Stomach (tissue), 9 donors: ENCODE measurements around the gene TNFRSF8. TPM values are rescaled to one million over a fixed set of nuclear protein-coding genes. Genes with fewer than 3 reads are reported as not detected.

Experiments
- DNase-seq, 2 donors: peaks; one replicate each; pipeline versions ENCODE4 v3.0.0 to v3.0.0-alpha.2; 2013 to 2019
- H3K27ac ChIP-seq, 5 donors: fragments of 200-600 bp in 4 of 5; sonication (generic) in 4 of 5; one replicate each; pipeline ENCODE4 v1.5.1; 2013 to 2019; ENCODE audit warnings: mild to moderate bottlenecking in 1 of 5, moderate library complexity in 1 of 5
- H3K27me3 ChIP-seq, 3 donors: fragments of 200-600 bp; sonication (generic); one replicate each; pipeline ENCODE4 v1.5.1; 2017 to 2019; ENCODE audit warnings: mixed run types in 1 of 3
- H3K36me3 ChIP-seq, 4 donors: fragments of 200-600 bp; sonication (generic); 1 replicate in 3 of 4; 2 replicates in 1 of 4; pipeline ENCODE4 v1.5.1; 2016 to 2019
- H3K4me1 ChIP-seq, 4 donors: fragments of 200-600 bp; sonication (generic); one replicate each; pipeline ENCODE4 v1.5.1; 2016 to 2019
- H3K4me3 ChIP-seq, 4 donors: fragments of 200-600 bp; sonication (generic) in 3 of 4; one replicate each; pipeline ENCODE4 v1.5.1; 2016 to 2019; ENCODE audit warnings: mild to moderate bottlenecking in 1 of 4
- H3K9me3 ChIP-seq, 4 donors: fragments of 200-600 bp; sonication (generic); one replicate each; pipeline ENCODE4 v1.5.1; 2016 to 2019
- CTCF ChIP-seq, 7 experiments: fragments of 450-650 bp in 4 of 7; fragments of 200-600 bp in 3 of 7; sonication (generic) in 3 of 7; IDR thresholded peaks; one replicate each; pipeline ENCODE4 v1.5.1; 2016 to 2019; ENCODE audit warnings: antibody characterized with exemption in 7 of 7, control low read depth in 2 of 7, mild to moderate bottlenecking in 1 of 7
- EP300 ChIP-seq: sonication (generic); formaldehyde crosslinking; IDR thresholded peaks from one replicate; pipeline ENCODE4 v1.6.1; 2017; ENCODE audit warnings: antibody characterized with exemption
- POLR2A ChIP-seq, 4 donors: fragments of 450-650 bp; IDR thresholded peaks; one replicate each; pipeline ENCODE4 v1.6.1; 2016; ENCODE audit warnings: antibody characterized with exemption in 4 of 4, control low read depth in 2 of 4, mild to moderate bottlenecking in 1 of 4, moderate library complexity in 1 of 4
- POLR2AphosphoS5 ChIP-seq, 3 donors: sonication (generic); formaldehyde crosslinking; IDR thresholded peaks; one replicate each; pipeline ENCODE4 v1.6.1; 2016; ENCODE audit warnings: antibody characterized with exemption in 3 of 3
- whole genome bisulfite sequencing, 5 donors: extraction: QIAGEN DNeasy Blood & Tissue Kit in 3 of 5; methylation state at CpG; one replicate each; pipeline versions ENCODE4 v1.1.5 to v1.1.7; 2013 to 2018; 5-methylcytosine and 5-hydroxymethylcytosine counted together
- intact Hi-C: fragments of 100-400 bp; cut with DNase I; formaldehyde crosslinking; loops from one replicate; pipeline ENCODE4 v1.15.1; 2023; ENCODE audit warnings: low total_unique reads
- polyA plus RNA-seq, 3 donors: library from polyadenylated mRNA; stranded (reverse); fragments of 200-250 nt; gene quantifications; one replicate each; pipeline ENCODE4 v1.2.3, GENCODE V29; 2013
- total RNA-seq, 5 donors: library from RNA; depleted of rRNA; stranded (reverse); fragments of >200 nt; gene quantifications; one replicate each; pipeline versions ENCODE4 v1.1.0 to v1.2.3, GENCODE V29; 2014 to 2016
- donor health status: healthy with polysubstance abuse.
- donor health status: Bipolar disorder and iron deficiency.
- donor health status: healthy.

TNFRSF8 gene
- total and polyA plus RNA-seq, 8 donors: 0.18 to 2.1 (median 0.88) TPM; not detected in 2

GRCh38 chr1:12161662-12162458 is 98.8 kb downstream of the TNFRSF8 start:
- H3K27me3 ChIP-seq: peaks cover 0 to 1% (median 0%) of the 10 kb centered on the region in 3 donors
- peak; percentile 48 to 93 (median 86) for TF ChIP-seq POLR2AphosphoS5 (IDR thresholded peaks at IDR 0.05)
- TF ChIP-seq EP300: no peak
- 15 to 28% (median 19%) methylated on average over 8 to 9 of the region's 9 CpGs for WGBS, 5 donors
- intact Hi-C loops: no loop called here
- H3K36me3 ChIP-seq: no peaks in the 10 kb centered on the region
- DNase-seq: peak; percentile 92 to 93
- no peak overlapping the region for H3K4me3 ChIP-seq
- H3K27ac ChIP-seq: peak overlapping the region; percentile 71 to 91 (median 76)
- no peaks in the 10 kb centered on the region for H3K9me3 ChIP-seq
- H3K4me1 ChIP-seq: peaks cover 17 to 90% (median 51%) of the 10 kb centered on the region in 4 donors

- peaks cover 17 to 88% (median 57%) of the 10 kb centered on the region in 4 donors for H3K4me1 ChIP-seq
- TF ChIP-seq CTCF (IDR thresholded peaks at IDR 0.05) (no peak), POLR2AphosphoS5 (IDR thresholded peaks at IDR 0.05) (no peak), POLR2A (IDR thresholded peaks at IDR 0.05) (no peak), EP300 (no peak)
- no peaks in the 10 kb centered on the region for H3K36me3 ChIP-seq
- H3K27ac ChIP-seq: peak overlapping the region; percentile 31 to 91 (median 76)
- no peak for DNase-seq
- no peaks in the 10 kb centered on the region for H3K9me3 ChIP-seq
- intact Hi-C loops: no loop called here
- peaks cover 0 to 7% (median 0%) of the 10 kb centered on the region in 3 donors for H3K27me3 ChIP-seq
- WGBS, 5 donors: 79 to 92% (median 90%) methylated on average over 9 to 11 of the region's 11 CpGs
- H3K4me3 ChIP-seq: no peak overlapping the region
These were observed 99.5 kb downstream of the TNFRSF8 start for GRCh38 chr1:12162459-12163137.

- Histone ChIP-seq H3K4me1 (peaks cover 21 to 88% (median 55%) of the 10 kb centered on the region in 4 donors), H3K36me3 (no peaks in the 10 kb centered on the region), H3K27ac (peak overlapping the region in 1 of 5 donors; percentile 80), H3K4me3 (no peak overlapping the region), H3K27me3 (peaks cover 0 to 7% (median 0%) of the 10 kb centered on the region in 3 donors), H3K9me3 (no peaks in the 10 kb centered on the region)
- DNase-seq: no peak
- intact Hi-C loops: no loop called here
- TF ChIP-seq POLR2A (IDR thresholded peaks at IDR 0.05) (no peak), CTCF (IDR thresholded peaks at IDR 0.05) (no peak), EP300 (no peak), POLR2AphosphoS5 (IDR thresholded peaks at IDR 0.05) (no peak)
- WGBS, 5 donors: 63 to 86% (median 77%) methylated on average over 9 of the region's 9 CpGs
These were observed 100.1 kb downstream of the TNFRSF8 start for GRCh38 chr1:12163210-12163609.

- H3K9me3 ChIP-seq: no peaks in the 10 kb centered on the region
- intact Hi-C loops: no loop called here
- 67 to 84% (median 72%) methylated on average over 5 of the region's 5 CpGs for WGBS, 5 donors
- TF ChIP-seq POLR2AphosphoS5 (IDR thresholded peaks at IDR 0.05): no peak
- TF ChIP-seq POLR2A (IDR thresholded peaks at IDR 0.05): no peak
- no peak for TF ChIP-seq CTCF (IDR thresholded peaks at IDR 0.05)
- no peak for TF ChIP-seq EP300
- H3K36me3 ChIP-seq: no peaks in the 10 kb centered on the region
- no peak overlapping the region for H3K4me3 ChIP-seq
- H3K4me1 ChIP-seq: peaks cover 21 to 88% (median 58%) of the 10 kb centered on the region in 4 donors
- peaks cover 0 to 7% (median 0%) of the 10 kb centered on the region in 3 donors for H3K27me3 ChIP-seq
- H3K27ac ChIP-seq: no peak overlapping the region
- no peak for DNase-seq
These were observed 101.1 kb downstream of the TNFRSF8 start for GRCh38 chr1:12164210-12164609.
